ENCODE data around the gene FZD10.

FZD10 gene

GRCh38 chr12:130164936-130165335 lies 2.7 kb downstream of the FZD10 start:
- TF ChIP-seq RARB (CRISPR knock-in tag; IDR thresholded peaks at IDR 0.05) (no peak), GLIS3 (CRISPR knock-in tag; IDR thresholded peaks at IDR 0.05) (no peak), PPARA (CRISPR knock-in tag; IDR thresholded peaks at IDR 0.05; ENCODE audit: borderline replicate concordance) (no peak), PATZ1 (CRISPR knock-in tag; IDR thresholded peaks at IDR 0.05; ENCODE audit: borderline replicate concordance) (no peak), ARNTL (CRISPR knock-in tag; IDR thresholded peaks at IDR 0.05; ENCODE audit: borderline replicate concordance, low read depth) (no peak), ZNF70 (CRISPR knock-in tag; IDR thresholded peaks at IDR 0.05) (no peak)
- TF ChIP-seq, protein P1, sequence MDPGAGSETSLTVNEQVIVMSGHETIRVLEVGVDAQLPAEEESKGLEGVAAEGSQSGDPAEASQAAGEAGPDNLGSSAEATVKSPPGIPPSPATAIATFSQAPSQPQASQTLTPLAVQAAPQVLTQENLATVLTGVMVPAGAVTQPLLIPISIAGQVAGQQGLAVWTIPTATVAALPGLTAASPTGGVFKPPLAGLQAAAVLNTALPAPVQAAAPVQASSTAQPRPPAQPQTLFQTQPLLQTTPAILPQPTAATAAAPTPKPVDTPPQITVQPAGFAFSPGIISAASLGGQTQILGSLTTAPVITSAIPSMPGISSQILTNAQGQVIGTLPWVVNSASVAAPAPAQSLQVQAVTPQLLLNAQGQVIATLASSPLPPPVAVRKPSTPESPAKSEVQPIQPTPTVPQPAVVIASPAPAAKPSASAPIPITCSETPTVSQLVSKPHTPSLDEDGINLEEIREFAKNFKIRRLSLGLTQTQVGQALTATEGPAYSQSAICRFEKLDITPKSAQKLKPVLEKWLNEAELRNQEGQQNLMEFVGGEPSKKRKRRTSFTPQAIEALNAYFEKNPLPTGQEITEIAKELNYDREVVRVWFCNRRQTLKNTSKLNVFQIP (CRISPR knock-in tag; IDR thresholded peaks at IDR 0.05; ENCODE audit: borderline replicate concordance, low read depth) = no peak
- no peak for ATAC-seq

DNA sequence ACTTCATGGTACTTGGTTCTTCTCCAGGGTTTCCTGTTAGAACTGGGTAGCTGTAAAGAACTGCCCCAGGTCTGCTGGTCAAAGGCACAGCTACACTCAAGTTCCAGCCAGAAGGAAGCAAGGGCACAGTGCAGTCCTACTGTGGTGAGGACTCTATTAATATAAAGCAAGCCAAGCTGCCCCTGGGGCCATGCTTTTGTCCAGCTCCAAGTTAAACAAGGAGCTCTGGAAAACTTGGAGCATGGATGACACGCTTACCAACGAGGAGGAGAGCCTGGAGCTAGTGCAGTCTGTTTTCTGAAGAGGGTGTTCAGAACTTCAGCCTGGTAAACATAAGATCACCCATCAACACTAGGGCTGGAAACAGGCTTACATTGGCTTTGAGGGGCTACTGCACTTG lies 4.0 kb downstream of the FZD10 start:
- ATAC-seq = no peak
- TF ChIP-seq ZC3H10 (CRISPR knock-in tag; IDR thresholded peaks at IDR 0.05) (no peak), ZFP3 (CRISPR knock-in tag; IDR thresholded peaks at IDR 0.05) (no peak), SNAI2 (CRISPR knock-in tag; IDR thresholded peaks at IDR 0.05) (no peak), CREB5 (CRISPR knock-in tag; IDR thresholded peaks at IDR 0.05; ENCODE audit: low read depth) (no peak), ARNTL (CRISPR knock-in tag; IDR thresholded peaks at IDR 0.05; ENCODE audit: borderline replicate concordance, low read depth) (no peak)
- TF ChIP-seq, protein P1 (CRISPR knock-in tag; IDR thresholded peaks at IDR 0.05; ENCODE audit: borderline replicate concordance, low read depth) = no peak

DNA sequence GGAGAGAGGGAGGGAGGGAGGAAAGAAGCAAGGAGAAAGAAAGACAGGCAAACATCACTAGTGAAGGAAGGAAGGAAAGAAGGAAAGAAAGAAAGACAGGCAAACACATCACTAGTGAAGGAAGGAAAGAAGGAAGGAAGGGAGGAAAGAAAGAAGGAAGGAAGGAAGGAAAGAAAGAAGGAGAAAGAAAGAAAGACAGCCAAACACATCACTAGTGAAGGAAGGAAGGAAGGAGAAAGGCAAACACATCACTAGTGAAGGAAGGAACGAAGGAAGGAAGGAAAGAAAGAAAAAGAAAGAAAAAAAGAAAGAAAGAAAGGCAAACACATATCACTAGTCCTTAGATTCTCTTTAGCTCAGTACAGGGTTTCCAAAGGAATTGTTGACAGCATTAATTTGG lies 5.3 kb downstream of the FZD10 start:
- TF ChIP-seq ZNF8 (CRISPR knock-in tag; IDR thresholded peaks at IDR 0.05) = no peak
- no peak for TF ChIP-seq BACH2 (CRISPR knock-in tag; IDR thresholded peaks at IDR 0.05; ENCODE audit: borderline replicate concordance)
- no peak for TF ChIP-seq TCF4 (CRISPR knock-in tag; IDR thresholded peaks at IDR 0.05; ENCODE audit: borderline replicate concordance)
- no peak for TF ChIP-seq PATZ1 (CRISPR knock-in tag; IDR thresholded peaks at IDR 0.05; ENCODE audit: borderline replicate concordance)
- no peak for TF ChIP-seq CSDC2 (CRISPR knock-in tag; IDR thresholded peaks at IDR 0.05)
- TF ChIP-seq OSR1 (CRISPR knock-in tag; IDR thresholded peaks at IDR 0.05) = no peak
- TF ChIP-seq ESRRG (CRISPR knock-in tag; IDR thresholded peaks at IDR 0.05) = no peak
- TF ChIP-seq RARB (CRISPR knock-in tag; IDR thresholded peaks at IDR 0.05) = no peak
- TF ChIP-seq ARNTL (CRISPR knock-in tag; IDR thresholded peaks at IDR 0.05; ENCODE audit: borderline replicate concordance, low read depth) = no peak
- no peak for TF ChIP-seq PPARA (CRISPR knock-in tag; IDR thresholded peaks at IDR 0.05; ENCODE audit: borderline replicate concordance)
- no peak for TF ChIP-seq ZFP3 (CRISPR knock-in tag; IDR thresholded peaks at IDR 0.05)
- no peak for TF ChIP-seq CSRNP3 (CRISPR knock-in tag; IDR thresholded peaks at IDR 0.05)
- TF ChIP-seq, protein P1 (CRISPR knock-in tag; IDR thresholded peaks at IDR 0.05; ENCODE audit: borderline replicate concordance, low read depth) = no peak
- no peak for ATAC-seq

All from SK-N-SH treated with all-trans-retinoic acid at 6 μM for 48 hours (cell line).